GM12878 (cell line): ENCODE results near the gene JPT1.

Experiments
- CREB1 ChIP-seq: IDR thresholded peaks from 2 replicates; pipeline ENCODE4 v1.6.1; 2012; ENCODE audit warnings: low read depth, mild to moderate bottlenecking, inconsistent platforms
- EP300 ChIP-seq, 2 experiments: fragments of 150-350 bp in 1 of 2; IDR thresholded peaks; 2 replicates each; pipeline ENCODE4 v1.6.1; 2011 to 2012; ENCODE audit warnings: low read depth in 2 of 2, low read length in 2 of 2, borderline replicate concordance in 1 of 2, improper control_type of control experiment in 1 of 2, inconsistent platforms in 1 of 2; ENCODE audit not compliant: control insufficient read depth in 1 of 2
- NFYB ChIP-seq: IDR thresholded peaks from 2 replicates; pipeline ENCODE4 v1.6.1; 2011; ENCODE audit warnings: low read depth, mild to moderate bottlenecking, low read length, improper control_type of control experiment, moderate library complexity; ENCODE audit not compliant: insufficient read depth
- NR2C2 ChIP-seq: IDR thresholded peaks from 2 replicates; pipeline ENCODE4 v1.6.1; 2011; ENCODE audit warnings: borderline replicate concordance, low read depth; ENCODE audit not compliant: control insufficient read depth, insufficient read length
- POLR2AphosphoS5 ChIP-seq: IDR thresholded peaks from 2 replicates; pipeline ENCODE4 v1.6.1; 2011; ENCODE audit warnings: mild to moderate bottlenecking, low read length, inconsistent platforms
- REST ChIP-seq: IDR thresholded peaks from 2 replicates; pipeline ENCODE4 v1.6.1; 2012; ENCODE audit warnings: mild to moderate bottlenecking, low read depth, low read length
- SPI1 ChIP-seq: IDR thresholded peaks from 2 replicates; pipeline ENCODE4 v1.6.1; 2011; ENCODE audit warnings: low read depth, mild to moderate bottlenecking, low read length, moderate library complexity, borderline replicate concordance; ENCODE audit not compliant: insufficient read depth
- YY1 ChIP-seq: IDR thresholded peaks from 2 replicates; pipeline ENCODE4 v1.6.1; 2011; ENCODE audit warnings: low read depth, mild to moderate bottlenecking, low read length

DNA sequence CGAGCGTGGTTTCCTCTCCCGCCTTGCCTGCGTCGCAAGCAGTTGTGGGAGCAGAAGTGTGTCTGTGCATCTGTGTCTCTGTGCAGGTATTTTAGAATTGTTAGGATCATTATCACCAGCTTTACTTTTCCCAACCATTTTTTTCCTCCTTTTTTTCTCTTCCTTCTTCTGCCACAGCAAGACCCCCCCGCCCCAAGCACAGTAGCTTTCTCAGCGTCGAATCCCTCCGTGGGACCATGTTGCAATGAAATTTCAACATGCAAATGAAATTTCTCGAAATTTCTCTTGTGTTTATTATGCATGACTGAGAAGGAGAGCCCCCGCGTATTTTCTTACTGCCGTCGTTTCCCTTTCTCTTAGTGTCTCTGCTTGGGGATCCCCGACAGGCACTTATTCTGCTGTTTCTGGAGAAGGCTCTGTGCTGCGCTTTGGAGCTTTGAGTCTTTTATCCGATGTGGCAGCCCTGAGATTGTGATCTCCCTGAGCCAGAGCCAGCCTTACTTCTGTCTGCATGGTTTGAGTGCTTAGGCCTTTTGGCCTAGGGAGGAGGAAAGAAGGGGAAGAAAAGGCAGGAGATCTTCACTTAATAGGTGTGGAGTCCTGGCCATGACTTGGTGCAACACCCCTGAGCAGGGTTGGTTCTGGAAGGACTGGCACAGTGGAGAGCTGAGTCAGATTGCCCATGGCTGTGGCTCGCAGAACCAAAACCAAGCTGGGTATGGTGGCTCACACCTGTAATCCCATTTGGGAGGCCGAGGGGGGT, 39.6 kb downstream of the JPT1 start:
- TF ChIP-seq SPI1 (no peak), REST (no peak), YY1 (no peak), NR2C2 (no peak), CREB1 (peak; percentile 25; the same call in 1 of the 2 replicates), POLR2AphosphoS5 (no peak), NFYB (no peak), EP300 (IDR thresholded peaks at IDR 0.05; ENCODE audit: borderline replicate concordance in 1 of 2, control insufficient read depth in 1 of 2, low read depth in 2 of 2, low read length in 2 of 2) (no peak)
